Ovary (tissue), 3 donors: Measurements from ENCODE around the gene PROX1.

ENCODE experiments used
- CTCF ChIP-seq, 3 donors: fragments of 450-650 bp in 2 of 3; fragments of 200-600 bp in 1 of 3; IDR thresholded peaks; one replicate each; pipeline versions ENCODE4 v1.5.1 to v1.8.0; 2016 to 2022; ENCODE audit warnings: antibody characterized with exemption in 3 of 3, mild to moderate bottlenecking in 1 of 3
- EP300 ChIP-seq: sonication (generic); formaldehyde crosslinking; IDR thresholded peaks from one replicate; pipeline ENCODE4 v1.6.1; 2017; ENCODE audit warnings: antibody characterized with exemption
- POLR2A ChIP-seq: fragments of 450-650 bp; IDR thresholded peaks from one replicate; pipeline ENCODE4 v1.6.1; 2017; ENCODE audit warnings: antibody characterized with exemption, mild to moderate bottlenecking, moderate library complexity
- donor health status: DM: no; HTN: no; CAD: no.

- TF ChIP-seq CTCF (IDR thresholded peaks at IDR 0.05) (no peak), POLR2A (no peak), EP300 (no peak)
These were observed 299 bp upstream of the PROX1 start for GRCh38 chr1:213987422-213987926.
